ENCODE results near the gene FGR. TPM values are rescaled to one million over a fixed set of nuclear protein-coding genes. Genes with fewer than 3 reads are reported as not detected.
A peak's percentile ranks its signal among the peaks of the same experiment; 100 is the strongest.

The FGR gene
- total and polyA plus RNA-seq, 2 of the 13 experiments (the other 11 are each of a cell fraction or from before 2014, with no cell fraction given) = not detected

DNA sequence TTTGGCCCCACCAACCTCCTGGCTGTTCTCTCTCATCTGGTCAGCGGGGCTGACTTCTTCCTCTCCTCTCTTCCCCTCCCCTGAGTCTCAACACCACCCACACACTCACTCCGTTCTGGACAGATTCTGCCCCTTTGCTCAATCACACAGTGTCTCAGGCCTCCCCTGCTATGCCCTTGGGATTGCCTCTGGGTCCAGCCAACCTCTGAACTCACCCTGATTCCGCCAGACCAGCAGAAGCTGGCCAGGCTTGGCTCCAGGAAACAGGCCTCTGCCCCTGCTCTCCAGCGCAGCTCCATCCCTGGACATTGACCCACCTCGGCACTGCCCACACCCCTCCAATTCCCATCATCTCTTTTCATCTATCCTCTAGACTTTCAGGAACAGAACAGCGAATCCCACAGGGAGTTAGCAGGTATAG lies 53.2 kb downstream of the FGR start (continued):
- TF ChIP-seq, protein P1, sequence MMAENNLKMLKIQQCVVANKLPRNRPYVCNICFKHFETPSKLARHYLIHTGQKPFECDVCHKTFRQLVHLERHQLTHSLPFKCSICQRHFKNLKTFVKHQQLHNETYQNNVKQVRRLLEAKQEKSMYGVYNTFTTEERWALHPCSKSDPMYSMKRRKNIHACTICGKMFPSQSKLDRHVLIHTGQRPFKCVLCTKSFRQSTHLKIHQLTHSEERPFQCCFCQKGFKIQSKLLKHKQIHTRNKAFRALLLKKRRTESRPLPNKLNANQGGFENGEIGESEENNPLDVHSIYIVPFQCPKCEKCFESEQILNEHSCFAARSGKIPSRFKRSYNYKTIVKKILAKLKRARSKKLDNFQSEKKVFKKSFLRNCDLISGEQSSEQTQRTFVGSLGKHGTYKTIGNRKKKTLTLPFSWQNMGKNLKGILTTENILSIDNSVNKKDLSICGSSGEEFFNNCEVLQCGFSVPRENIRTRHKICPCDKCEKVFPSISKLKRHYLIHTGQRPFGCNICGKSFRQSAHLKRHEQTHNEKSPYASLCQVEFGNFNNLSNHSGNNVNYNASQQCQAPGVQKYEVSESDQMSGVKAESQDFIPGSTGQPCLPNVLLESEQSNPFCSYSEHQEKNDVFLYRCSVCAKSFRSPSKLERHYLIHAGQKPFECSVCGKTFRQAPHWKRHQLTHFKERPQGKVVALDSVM (CRISPR knock-in tag; IDR thresholded peaks at IDR 0.05) = no peak
- TF ChIP-seq MLXIP (CRISPR knock-in tag; IDR thresholded peaks at IDR 0.05; ENCODE audit: borderline replicate concordance) (no peak), NR1H2 (CRISPR knock-in tag; IDR thresholded peaks at IDR 0.05; ENCODE audit: borderline replicate concordance, low read depth) (no peak), SALL2 (CRISPR knock-in tag; IDR thresholded peaks at IDR 0.05) (no peak), HMGA1 (CRISPR knock-in tag; conservative IDR thresholded peaks at IDR 0.05) (no peak), ZFP36 (IDR thresholded peaks at IDR 0.05; ENCODE audit: borderline replicate concordance, low read depth, low read length, partially characterized antibody) (no peak), NR2F6 (IDR thresholded peaks at IDR 0.05) (0 out of 2 replicates have a peak, but pooled peaks have one; percentile 16), NR2F6 (CRISPR knock-in tag; IDR thresholded peaks at IDR 0.05) (0 out of 2 replicates have a peak, but pooled peaks have one; percentile 5), PAF1 (CRISPR knock-in tag; IDR thresholded peaks at IDR 0.05) (no peak), TARDBP (CRISPR knock-in tag; IDR thresholded peaks at IDR 0.05) (no peak), ZFY (CRISPR knock-in tag; IDR thresholded peaks at IDR 0.05) (peak; percentile 68), TP53 (CRISPR knock-in tag; conservative IDR thresholded peaks at IDR 0.05) (no peak), RCOR2 (CRISPR knock-in tag; IDR thresholded peaks at IDR 0.05) (0 out of 2 replicates have a peak, but pooled peaks have one; percentile 17)
- TF ChIP-seq, protein P2, sequence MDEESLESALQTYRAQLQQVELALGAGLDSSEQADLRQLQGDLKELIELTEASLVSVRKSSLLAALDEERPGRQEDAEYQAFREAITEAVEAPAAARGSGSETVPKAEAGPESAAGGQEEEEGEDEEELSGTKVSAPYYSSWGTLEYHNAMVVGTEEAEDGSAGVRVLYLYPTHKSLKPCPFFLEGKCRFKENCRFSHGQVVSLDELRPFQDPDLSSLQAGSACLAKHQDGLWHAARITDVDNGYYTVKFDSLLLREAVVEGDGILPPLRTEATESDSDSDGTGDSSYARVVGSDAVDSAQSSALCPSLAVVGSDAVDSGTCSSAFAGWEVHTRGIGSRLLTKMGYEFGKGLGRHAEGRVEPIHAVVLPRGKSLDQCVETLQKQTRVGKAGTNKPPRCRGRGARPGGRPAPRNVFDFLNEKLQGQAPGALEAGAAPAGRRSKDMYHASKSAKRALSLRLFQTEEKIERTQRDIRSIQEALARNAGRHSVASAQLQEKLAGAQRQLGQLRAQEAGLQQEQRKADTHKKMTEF (CRISPR knock-in tag; IDR thresholded peaks at IDR 0.05) = peak; percentile 24; the same call in 1 of the 2 replicates
- TF ChIP-seq, protein P3, sequence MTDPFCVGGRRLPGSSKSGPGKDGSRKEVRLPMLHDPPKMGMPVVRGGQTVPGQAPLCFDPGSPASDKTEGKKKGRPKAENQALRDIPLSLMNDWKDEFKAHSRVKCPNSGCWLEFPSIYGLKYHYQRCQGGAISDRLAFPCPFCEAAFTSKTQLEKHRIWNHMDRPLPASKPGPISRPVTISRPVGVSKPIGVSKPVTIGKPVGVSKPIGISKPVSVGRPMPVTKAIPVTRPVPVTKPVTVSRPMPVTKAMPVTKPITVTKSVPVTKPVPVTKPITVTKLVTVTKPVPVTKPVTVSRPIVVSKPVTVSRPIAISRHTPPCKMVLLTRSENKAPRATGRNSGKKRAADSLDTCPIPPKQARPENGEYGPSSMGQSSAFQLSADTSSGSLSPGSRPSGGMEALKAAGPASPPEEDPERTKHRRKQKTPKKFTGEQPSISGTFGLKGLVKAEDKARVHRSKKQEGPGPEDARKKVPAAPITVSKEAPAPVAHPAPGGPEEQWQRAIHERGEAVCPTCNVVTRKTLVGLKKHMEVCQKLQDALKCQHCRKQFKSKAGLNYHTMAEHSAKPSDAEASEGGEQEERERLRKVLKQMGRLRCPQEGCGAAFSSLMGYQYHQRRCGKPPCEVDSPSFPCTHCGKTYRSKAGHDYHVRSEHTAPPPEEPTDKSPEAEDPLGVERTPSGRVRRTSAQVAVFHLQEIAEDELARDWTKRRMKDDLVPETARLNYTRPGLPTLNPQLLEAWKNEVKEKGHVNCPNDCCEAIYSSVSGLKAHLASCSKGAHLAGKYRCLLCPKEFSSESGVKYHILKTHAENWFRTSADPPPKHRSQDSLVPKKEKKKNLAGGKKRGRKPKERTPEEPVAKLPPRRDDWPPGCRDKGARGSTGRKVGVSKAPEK (CRISPR knock-in tag; IDR thresholded peaks at IDR 0.05; ENCODE audit: borderline replicate concordance) = no peak
